RWPE2 (cell line): ENCODE measurements around the gene SPIB.

Experiments used
- ATAC-seq: fragments of 200-7000 bp; cut with Tn5 transposase; 3 replicates; pipeline ENCODE4 v1.9.1; 2021; ENCODE audit warnings: low read depth
- DNase-seq: peaks from one replicate; pipeline ENCODE4 v3.0.0-alpha.2; 2020; ENCODE audit warnings: low spot score
- H3K27ac ChIP-seq: fragments of 450-650 bp; 2 replicates; pipeline ENCODE4 v1.5.1; 2017; ENCODE audit warnings: mild to moderate bottlenecking; ENCODE audit not compliant: poor library complexity, severe bottlenecking
- H3K27me3 ChIP-seq: fragments of 250-450 bp; sonication (Bioruptor Pico); 2 replicates; pipeline ENCODE4 v1.5.1; 2021; ENCODE audit warnings: mild to moderate bottlenecking, moderate library complexity; ENCODE audit not compliant: insufficient read depth, poor library complexity, severe bottlenecking
- H3K36me3 ChIP-seq: fragments of 250-450 bp; sonication (Bioruptor Pico); 2 replicates; pipeline ENCODE4 v1.5.1; 2020; ENCODE audit warnings: low read depth, mild to moderate bottlenecking, moderate library complexity
- H3K4me1 ChIP-seq: fragments of 250-450 bp; sonication (Bioruptor Pico); 2 replicates; pipeline ENCODE4 v1.5.1; 2021; ENCODE audit warnings: mild to moderate bottlenecking, moderate library complexity; ENCODE audit not compliant: insufficient read depth, poor library complexity, severe bottlenecking
- H3K4me3 ChIP-seq: fragments of 250-450 bp; sonication (Bioruptor Pico); 2 replicates; pipeline ENCODE4 v1.5.1; 2021; ENCODE audit warnings: mild to moderate bottlenecking, moderate library complexity; ENCODE audit not compliant: severe bottlenecking
- H3K9me3 ChIP-seq: fragments of 250-450 bp; sonication (Bioruptor Pico); 2 replicates; pipeline ENCODE4 v1.5.1; 2021; ENCODE audit warnings: mild to moderate bottlenecking, moderate library complexity; ENCODE audit not compliant: severe bottlenecking
- TF ChIP-seq, protein P1 (sequence below): fragments of 450-650 bp; IDR thresholded peaks from one replicate; pipeline ENCODE4 v1.5.1; 2017; ENCODE audit warnings: mild to moderate bottlenecking, moderate library complexity; ENCODE audit not compliant: poor library complexity, severe bottlenecking

SPIB gene

DNA sequence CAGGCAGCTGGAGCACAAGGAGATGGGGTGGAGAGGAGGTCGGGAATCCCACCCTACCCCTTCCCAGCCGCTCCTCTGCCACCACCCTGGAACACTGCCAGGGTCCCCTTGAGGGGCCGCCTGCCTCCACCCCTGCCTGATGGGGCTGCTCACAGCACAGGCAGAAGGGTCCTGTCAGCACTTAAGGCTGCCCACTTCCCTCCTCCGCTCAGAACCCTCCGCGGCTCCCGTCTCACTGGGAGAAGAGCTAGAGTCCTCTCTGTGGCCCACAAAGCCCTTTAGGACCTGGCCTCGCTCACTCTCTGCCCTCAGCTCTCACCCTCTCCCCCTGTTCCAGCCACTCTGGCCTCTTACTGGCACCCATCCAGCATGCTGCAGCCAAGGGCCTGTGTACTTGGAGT lies 38.0 kb upstream of the SPIB start:
- H3K36me3 ChIP-seq, result peaks cover 25% of the 10 kb centered on the region
- no peak overlapping the region for H3K27ac ChIP-seq
- H3K4me3 ChIP-seq, result no peak overlapping the region
- ATAC-seq (no peak), DNase-seq (no peak)
- TF ChIP-seq, protein P1, sequence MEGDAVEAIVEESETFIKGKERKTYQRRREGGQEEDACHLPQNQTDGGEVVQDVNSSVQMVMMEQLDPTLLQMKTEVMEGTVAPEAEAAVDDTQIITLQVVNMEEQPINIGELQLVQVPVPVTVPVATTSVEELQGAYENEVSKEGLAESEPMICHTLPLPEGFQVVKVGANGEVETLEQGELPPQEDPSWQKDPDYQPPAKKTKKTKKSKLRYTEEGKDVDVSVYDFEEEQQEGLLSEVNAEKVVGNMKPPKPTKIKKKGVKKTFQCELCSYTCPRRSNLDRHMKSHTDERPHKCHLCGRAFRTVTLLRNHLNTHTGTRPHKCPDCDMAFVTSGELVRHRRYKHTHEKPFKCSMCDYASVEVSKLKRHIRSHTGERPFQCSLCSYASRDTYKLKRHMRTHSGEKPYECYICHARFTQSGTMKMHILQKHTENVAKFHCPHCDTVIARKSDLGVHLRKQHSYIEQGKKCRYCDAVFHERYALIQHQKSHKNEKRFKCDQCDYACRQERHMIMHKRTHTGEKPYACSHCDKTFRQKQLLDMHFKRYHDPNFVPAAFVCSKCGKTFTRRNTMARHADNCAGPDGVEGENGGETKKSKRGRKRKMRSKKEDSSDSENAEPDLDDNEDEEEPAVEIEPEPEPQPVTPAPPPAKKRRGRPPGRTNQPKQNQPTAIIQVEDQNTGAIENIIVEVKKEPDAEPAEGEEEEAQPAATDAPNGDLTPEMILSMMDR, result no peak
- H3K9me3 ChIP-seq, result no peaks in the 10 kb centered on the region
- no peaks in the 10 kb centered on the region for H3K27me3 ChIP-seq
- H3K4me1 ChIP-seq, result no peaks in the 10 kb centered on the region

DNA sequence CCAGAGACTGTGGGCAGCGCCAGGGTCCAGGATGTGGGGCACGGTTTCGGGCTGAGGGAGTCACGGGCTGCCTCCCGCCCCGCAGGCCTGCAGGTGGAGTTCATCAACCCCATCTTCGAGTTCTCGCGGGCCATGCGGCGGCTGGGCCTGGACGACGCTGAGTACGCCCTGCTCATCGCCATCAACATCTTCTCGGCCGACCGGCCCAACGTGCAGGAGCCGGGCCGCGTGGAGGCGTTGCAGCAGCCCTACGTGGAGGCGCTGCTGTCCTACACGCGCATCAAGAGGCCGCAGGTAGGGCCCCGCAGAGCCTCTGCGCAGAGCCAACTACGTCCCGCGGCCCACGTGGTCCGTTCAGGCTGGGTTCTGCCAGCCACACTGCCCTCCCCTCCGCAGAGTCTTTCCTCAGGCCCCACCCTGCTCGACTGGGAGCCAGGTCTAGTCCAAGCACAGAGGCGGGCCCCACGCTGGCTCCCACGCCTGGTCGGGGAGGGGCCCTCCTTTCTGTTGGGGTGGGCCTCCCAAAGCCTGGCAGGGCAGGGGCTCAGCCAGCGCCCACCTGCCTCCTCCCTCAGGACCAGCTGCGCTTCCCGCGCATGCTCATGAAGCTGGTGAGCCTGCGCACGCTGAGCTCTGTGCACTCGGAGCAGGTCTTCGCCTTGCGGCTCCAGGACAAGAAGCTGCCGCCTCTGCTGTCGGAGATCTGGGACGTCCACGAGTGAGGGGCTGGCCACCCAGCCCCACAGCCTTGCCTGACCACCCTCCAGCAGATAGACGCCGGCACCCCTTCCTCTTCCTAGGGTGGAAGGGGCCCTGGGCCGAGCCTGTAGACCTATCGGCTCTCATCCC lies 36.6 kb upstream of the SPIB start:
- Histone ChIP-seq H3K27me3 (no peaks in the 10 kb centered on the region), H3K36me3 (peaks cover 37% of the 10 kb centered on the region), H3K4me3 (no peak overlapping the region), H3K9me3 (no peaks in the 10 kb centered on the region), H3K4me1 (no peaks in the 10 kb centered on the region), H3K27ac (no peak overlapping the region)
- no peak for DNase-seq
- TF ChIP-seq, protein P1, result no peak
- ATAC-seq, result no peak

DNA sequence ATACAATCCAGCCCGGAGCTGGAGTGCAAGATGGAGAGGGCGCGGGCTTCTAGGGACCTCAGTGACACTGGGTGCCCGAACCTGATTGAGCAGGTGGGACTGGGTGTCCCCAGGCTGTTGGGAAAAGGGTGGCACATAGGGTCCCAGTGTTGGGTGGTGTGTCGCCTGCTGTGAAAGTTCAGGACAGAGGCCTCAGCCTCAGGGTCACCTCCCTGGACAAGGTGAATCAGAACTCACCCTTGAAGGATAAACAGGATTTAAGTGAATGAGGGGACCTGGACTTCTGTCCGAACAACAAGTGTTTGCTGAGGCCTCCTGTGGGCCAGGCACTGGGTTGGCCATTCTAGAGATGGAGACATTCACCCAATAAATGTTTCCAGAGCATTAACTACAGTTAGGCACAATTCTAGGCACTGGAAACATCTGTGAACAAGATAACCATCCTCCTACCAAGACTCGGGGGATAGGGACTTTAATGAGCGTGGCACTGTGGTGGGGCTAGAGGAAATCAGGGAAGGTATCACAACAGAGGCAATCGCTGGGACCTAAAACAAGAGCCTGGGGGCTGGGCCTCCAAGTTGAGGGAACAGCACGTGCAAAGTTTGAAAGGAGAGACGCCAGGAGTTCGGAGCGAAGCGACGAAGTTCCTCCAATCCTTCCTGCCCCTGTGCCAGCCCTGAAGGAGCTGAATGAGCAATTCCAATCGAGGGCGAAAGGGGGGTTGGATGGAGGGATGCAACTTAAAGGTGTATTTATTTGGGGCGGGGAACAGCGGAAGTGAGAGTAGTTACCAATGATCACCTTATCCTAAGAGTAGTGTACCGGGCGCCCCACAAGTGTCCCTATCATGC lies 35.5 kb upstream of the SPIB start:
- peaks cover 39% of the 10 kb centered on the region for H3K36me3 ChIP-seq
- peak overlapping the region; percentile 47 for H3K27ac ChIP-seq
- TF ChIP-seq, protein P1, result no peak
- no peak for DNase-seq
- no peaks in the 10 kb centered on the region for H3K4me1 ChIP-seq
- no peaks in the 10 kb centered on the region for H3K9me3 ChIP-seq
- ATAC-seq, result no peak; the same call in 1 of the 3 replicates
- H3K4me3 ChIP-seq, result peak overlapping the region; percentile 61
- H3K27me3 ChIP-seq, result no peaks in the 10 kb centered on the region

DNA sequence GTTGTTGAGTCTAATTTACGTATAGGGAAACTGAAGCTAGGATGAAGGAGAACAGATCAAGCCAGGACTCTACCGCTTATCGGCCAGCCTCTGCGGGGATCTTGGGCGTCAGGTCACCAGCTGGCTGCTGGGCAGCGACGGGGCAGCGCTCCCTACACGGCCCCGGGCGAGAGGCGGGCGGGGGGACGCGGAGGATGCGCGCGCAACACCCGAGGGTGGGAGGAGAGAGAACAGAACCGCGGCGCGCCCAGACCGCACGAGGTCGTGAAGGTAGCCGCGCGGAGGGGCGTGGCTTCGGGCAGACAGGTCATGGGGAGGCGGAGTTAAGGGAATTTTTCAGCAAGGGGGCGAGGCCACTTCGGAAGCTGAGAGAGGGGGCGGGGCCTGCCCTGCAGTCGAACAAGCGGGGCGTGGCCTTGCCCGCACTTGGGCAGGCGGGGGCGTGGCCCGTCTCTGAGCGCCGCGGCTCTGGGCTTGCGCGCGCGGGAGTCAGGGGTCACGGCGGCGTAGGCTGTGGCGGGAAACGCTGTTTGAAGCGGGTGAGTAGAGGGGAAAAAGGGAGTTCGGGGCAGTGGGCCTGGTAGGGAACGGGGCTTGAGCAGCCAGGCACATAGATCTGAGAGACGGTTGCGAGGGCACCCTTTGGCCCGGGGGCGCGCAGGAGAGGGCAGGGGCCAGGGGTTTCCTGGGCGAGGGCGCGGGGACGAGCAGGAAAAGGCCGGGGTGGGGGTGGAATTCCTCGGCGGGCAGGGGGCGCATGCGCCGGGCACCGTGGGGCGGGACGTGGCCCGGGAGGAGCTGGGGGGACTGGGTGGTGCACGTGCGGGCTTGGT lies 34.7 kb upstream of the SPIB start, which contains the start of gene POLD1:
TSS of gene POLD1 (plus strand) at position 496 of the 833 bp plus-strand sequence. CDS start 14,505 bp downstream, outside the sequence.
- no peaks in the 10 kb centered on the region for H3K4me1 ChIP-seq
- H3K4me3 ChIP-seq, result peak within 1 kb of the TSS; percentile 61
- DNase-seq (peak; percentile 97), ATAC-seq (peak; percentile 80)
- peaks cover 36% of the 10 kb centered on the region for H3K36me3 ChIP-seq
- no peaks in the 10 kb centered on the region for H3K9me3 ChIP-seq
- H3K27me3 ChIP-seq, result no peaks in the 10 kb centered on the region
- TF ChIP-seq, protein P1, result no peak
- peak within 1 kb of the TSS; percentile 47 for H3K27ac ChIP-seq
